ENCODE results near the gene TP53.

Gene TP53

GRCh38 chr17:7676533-7676932 is 10.8 kb downstream of the TP53 start:
- no peak overlapping the region for H3K27ac ChIP-seq (ENCODE audit: low read depth, low read length)
- no peak overlapping the region for H3K4me3 ChIP-seq (ENCODE audit: low read depth in 1 of 5, low read length in 5 of 5)
- H3K9me3 ChIP-seq (ENCODE audit: control insufficient read depth in 5 of 5, low read length in 5 of 5) = peaks cover 3 to 10% (median 9%) of the 10 kb centered on the region in 5 donors
- H3K27me3 ChIP-seq (ENCODE audit: control insufficient read depth in 5 of 5, insufficient read depth in 4 of 5, low read length in 5 of 5) = no peaks in the 10 kb centered on the region
- H3K36me3 ChIP-seq (ENCODE audit: control insufficient read depth in 5 of 5, insufficient read depth in 5 of 5, low read length in 5 of 5) = peaks cover 4 to 42% (median 37%) of the 10 kb centered on the region in 5 donors
- no peak overlapping the region for H3K9ac ChIP-seq (ENCODE audit: low read length in 5 of 5)
- no peaks in the 10 kb centered on the region for H3K4me1 ChIP-seq (ENCODE audit: control insufficient read depth in 5 of 5, insufficient read depth in 5 of 5, low read length in 5 of 5)

DNA sequence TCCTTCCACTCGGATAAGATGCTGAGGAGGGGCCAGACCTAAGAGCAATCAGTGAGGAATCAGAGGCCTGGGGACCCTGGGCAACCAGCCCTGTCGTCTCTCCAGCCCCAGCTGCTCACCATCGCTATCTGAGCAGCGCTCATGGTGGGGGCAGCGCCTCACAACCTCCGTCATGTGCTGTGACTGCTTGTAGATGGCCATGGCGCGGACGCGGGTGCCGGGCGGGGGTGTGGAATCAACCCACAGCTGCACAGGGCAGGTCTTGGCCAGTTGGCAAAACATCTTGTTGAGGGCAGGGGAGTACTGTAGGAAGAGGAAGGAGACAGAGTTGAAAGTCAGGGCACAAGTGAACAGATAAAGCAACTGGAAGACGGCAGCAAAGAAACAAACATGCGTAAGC is 12.4 kb downstream of the TP53 start:
- Histone ChIP-seq H3K27ac (ENCODE audit: low read depth, low read length) (no peak overlapping the region), H3K36me3 (ENCODE audit: control insufficient read depth in 5 of 5, insufficient read depth in 5 of 5, low read length in 5 of 5) (peaks cover 4 to 57% (median 48%) of the 10 kb centered on the region in 5 donors), H3K9ac (ENCODE audit: low read length in 5 of 5) (no peak overlapping the region), H3K4me1 (ENCODE audit: control insufficient read depth in 5 of 5, insufficient read depth in 5 of 5, low read length in 5 of 5) (no peaks in the 10 kb centered on the region), H3K27me3 (ENCODE audit: control insufficient read depth in 5 of 5, insufficient read depth in 4 of 5, low read length in 5 of 5) (no peaks in the 10 kb centered on the region), H3K4me3 (ENCODE audit: low read depth in 1 of 5, low read length in 5 of 5) (no peak overlapping the region), H3K9me3 (ENCODE audit: control insufficient read depth in 5 of 5, low read length in 5 of 5) (peaks cover 3 to 10% (median 9%) of the 10 kb centered on the region in 5 donors)

DNA sequence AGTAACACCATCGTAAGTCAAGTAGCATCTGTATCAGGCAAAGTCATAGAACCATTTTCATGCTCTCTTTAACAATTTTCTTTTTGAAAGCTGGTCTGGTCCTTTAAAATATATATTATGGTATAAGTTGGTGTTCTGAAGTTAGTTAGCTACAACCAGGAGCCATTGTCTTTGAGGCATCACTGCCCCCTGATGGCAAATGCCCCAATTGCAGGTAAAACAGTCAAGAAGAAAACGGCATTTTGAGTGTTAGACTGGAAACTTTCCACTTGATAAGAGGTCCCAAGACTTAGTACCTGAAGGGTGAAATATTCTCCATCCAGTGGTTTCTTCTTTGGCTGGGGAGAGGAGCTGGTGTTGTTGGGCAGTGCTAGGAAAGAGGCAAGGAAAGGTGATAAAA is 14.1 kb downstream of the TP53 start:
- peaks cover 3 to 10% (median 9%) of the 10 kb centered on the region in 5 donors for H3K9me3 ChIP-seq (ENCODE audit: control insufficient read depth in 5 of 5, low read length in 5 of 5)
- no peaks in the 10 kb centered on the region for H3K27me3 ChIP-seq (ENCODE audit: control insufficient read depth in 5 of 5, insufficient read depth in 4 of 5, low read length in 5 of 5)
- no peak overlapping the region for H3K27ac ChIP-seq (ENCODE audit: low read depth, low read length)
- no peaks in the 10 kb centered on the region for H3K4me1 ChIP-seq (ENCODE audit: control insufficient read depth in 5 of 5, insufficient read depth in 5 of 5, low read length in 5 of 5)
- H3K9ac ChIP-seq (ENCODE audit: low read length in 5 of 5) = no peak overlapping the region
- H3K4me3 ChIP-seq (ENCODE audit: low read depth in 1 of 5, low read length in 5 of 5) = no peak overlapping the region
- peaks cover 4 to 74% (median 64%) of the 10 kb centered on the region in 5 donors for H3K36me3 ChIP-seq (ENCODE audit: control insufficient read depth in 5 of 5, insufficient read depth in 5 of 5, low read length in 5 of 5)

DNA sequence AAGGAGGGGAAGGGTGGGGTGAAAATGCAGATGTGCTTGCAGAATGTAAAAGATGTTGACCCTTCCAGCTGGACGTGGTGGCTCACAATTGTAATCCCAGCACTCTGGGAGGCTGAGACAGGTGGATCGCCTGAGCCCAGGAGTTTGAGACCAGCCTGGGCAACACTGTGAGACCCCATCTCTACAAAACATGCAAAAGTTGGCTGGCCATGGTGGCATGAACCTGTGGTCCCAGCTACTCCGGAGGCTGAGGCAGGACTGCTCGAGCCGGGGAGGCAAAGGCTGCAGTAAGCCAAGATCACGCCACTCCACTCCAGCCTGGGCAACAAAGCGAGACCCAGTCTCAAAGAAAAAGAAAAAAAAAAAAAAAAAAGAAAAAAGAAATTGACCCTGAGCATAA is 18.8 kb downstream of the TP53 start:
- Histone ChIP-seq H3K4me3 (ENCODE audit: low read depth in 1 of 5, low read length in 5 of 5) (no peak overlapping the region), H3K9me3 (ENCODE audit: control insufficient read depth in 5 of 5, low read length in 5 of 5) (peaks cover 3 to 5% (median 4%) of the 10 kb centered on the region in 5 donors), H3K27ac (ENCODE audit: low read depth, low read length) (no peak overlapping the region), H3K4me1 (ENCODE audit: control insufficient read depth in 5 of 5, insufficient read depth in 5 of 5, low read length in 5 of 5) (no peaks in the 10 kb centered on the region), H3K27me3 (ENCODE audit: control insufficient read depth in 5 of 5, insufficient read depth in 4 of 5, low read length in 5 of 5) (no peaks in the 10 kb centered on the region), H3K9ac (ENCODE audit: low read length in 5 of 5) (no peak overlapping the region), H3K36me3 (ENCODE audit: control insufficient read depth in 5 of 5, insufficient read depth in 5 of 5, low read length in 5 of 5) (peaks cover 4 to 72% (median 52%) of the 10 kb centered on the region in 5 donors)

GRCh38 chr17:7667656-7668406 is 19.5 kb downstream of the TP53 start:
- no peak overlapping the region for H3K9ac ChIP-seq (ENCODE audit: low read length in 5 of 5)
- no peaks in the 10 kb centered on the region for H3K4me1 ChIP-seq (ENCODE audit: control insufficient read depth in 5 of 5, insufficient read depth in 5 of 5, low read length in 5 of 5)
- no peak overlapping the region for H3K27ac ChIP-seq (ENCODE audit: low read depth, low read length)
- H3K36me3 ChIP-seq (ENCODE audit: control insufficient read depth in 5 of 5, insufficient read depth in 5 of 5, low read length in 5 of 5) = peaks cover 0 to 66% (median 45%) of the 10 kb centered on the region in 5 donors
- no peaks in the 10 kb centered on the region for H3K27me3 ChIP-seq (ENCODE audit: control insufficient read depth in 5 of 5, insufficient read depth in 4 of 5, low read length in 5 of 5)
- H3K9me3 ChIP-seq (ENCODE audit: control insufficient read depth in 5 of 5, low read length in 5 of 5) = no peaks in the 10 kb centered on the region
- H3K4me3 ChIP-seq (ENCODE audit: low read depth in 1 of 5, low read length in 5 of 5) = no peak overlapping the region

DNA sequence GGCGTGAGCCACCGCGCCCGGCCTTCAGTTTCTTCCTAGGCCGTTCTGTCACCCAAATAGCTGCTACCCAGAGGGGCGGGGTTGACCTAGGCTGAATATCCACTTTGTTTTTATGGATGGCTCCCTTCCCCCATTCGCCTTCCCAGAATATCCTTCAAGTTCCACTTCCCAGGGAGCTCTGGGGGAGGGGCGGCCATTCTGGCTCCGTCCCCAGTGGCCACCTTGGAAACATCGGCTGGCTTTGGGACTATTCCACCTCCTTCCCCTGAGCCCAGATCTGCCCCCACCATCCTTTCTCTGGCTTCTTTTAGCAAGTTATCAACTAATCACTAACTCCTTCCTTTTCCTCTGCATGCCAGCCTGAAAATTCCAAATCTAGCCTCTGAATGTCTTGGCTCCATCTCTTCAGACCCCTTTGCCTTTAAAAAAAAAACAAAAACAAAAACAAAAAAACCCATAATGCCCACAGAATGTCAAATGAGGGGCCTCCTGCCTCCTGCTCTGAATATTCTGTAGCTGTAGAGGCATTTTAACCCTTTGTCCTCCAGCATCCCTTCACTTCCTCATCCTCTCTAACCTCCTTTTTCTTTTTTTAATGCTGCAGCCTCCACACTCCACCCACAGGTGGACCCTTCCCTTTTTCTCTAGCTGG is 30.2 kb downstream of the TP53 start:
- Histone ChIP-seq H3K27me3 (ENCODE audit: control insufficient read depth in 5 of 5, insufficient read depth in 4 of 5, low read length in 5 of 5) (peaks cover 0 to 18% (median 12%) of the 10 kb centered on the region in 5 donors), H3K4me1 (ENCODE audit: control insufficient read depth in 5 of 5, insufficient read depth in 5 of 5, low read length in 5 of 5) (peaks cover 0 to 4% (median 0%) of the 10 kb centered on the region in 5 donors), H3K9me3 (ENCODE audit: control insufficient read depth in 5 of 5, low read length in 5 of 5) (no peaks in the 10 kb centered on the region), H3K27ac (ENCODE audit: low read depth, low read length) (no peak overlapping the region), H3K36me3 (ENCODE audit: control insufficient read depth in 5 of 5, insufficient read depth in 5 of 5, low read length in 5 of 5) (no peaks in the 10 kb centered on the region), H3K9ac (ENCODE audit: low read length in 5 of 5) (no peak overlapping the region), H3K4me3 (ENCODE audit: low read depth in 1 of 5, low read length in 5 of 5) (no peak overlapping the region)

- Histone ChIP-seq H3K4me3 (ENCODE audit: low read depth in 1 of 5, low read length in 5 of 5) (no peak overlapping the region), H3K36me3 (ENCODE audit: control insufficient read depth in 5 of 5, insufficient read depth in 5 of 5, low read length in 5 of 5) (no peaks in the 10 kb centered on the region), H3K27ac (ENCODE audit: low read depth, low read length) (no peak overlapping the region), H3K27me3 (ENCODE audit: control insufficient read depth in 5 of 5, insufficient read depth in 4 of 5, low read length in 5 of 5) (peaks cover 5 to 33% (median 22%) of the 10 kb centered on the region in 5 donors), H3K4me1 (ENCODE audit: control insufficient read depth in 5 of 5, insufficient read depth in 5 of 5, low read length in 5 of 5) (peaks cover 0 to 16% (median 13%) of the 10 kb centered on the region in 5 donors), H3K9ac (ENCODE audit: low read length in 5 of 5) (no peak overlapping the region), H3K9me3 (ENCODE audit: control insufficient read depth in 5 of 5, low read length in 5 of 5) (no peaks in the 10 kb centered on the region)
Observed at GRCh38 chr17:7655541-7655840, 31.8 kb downstream of the TP53 start.

DNA sequence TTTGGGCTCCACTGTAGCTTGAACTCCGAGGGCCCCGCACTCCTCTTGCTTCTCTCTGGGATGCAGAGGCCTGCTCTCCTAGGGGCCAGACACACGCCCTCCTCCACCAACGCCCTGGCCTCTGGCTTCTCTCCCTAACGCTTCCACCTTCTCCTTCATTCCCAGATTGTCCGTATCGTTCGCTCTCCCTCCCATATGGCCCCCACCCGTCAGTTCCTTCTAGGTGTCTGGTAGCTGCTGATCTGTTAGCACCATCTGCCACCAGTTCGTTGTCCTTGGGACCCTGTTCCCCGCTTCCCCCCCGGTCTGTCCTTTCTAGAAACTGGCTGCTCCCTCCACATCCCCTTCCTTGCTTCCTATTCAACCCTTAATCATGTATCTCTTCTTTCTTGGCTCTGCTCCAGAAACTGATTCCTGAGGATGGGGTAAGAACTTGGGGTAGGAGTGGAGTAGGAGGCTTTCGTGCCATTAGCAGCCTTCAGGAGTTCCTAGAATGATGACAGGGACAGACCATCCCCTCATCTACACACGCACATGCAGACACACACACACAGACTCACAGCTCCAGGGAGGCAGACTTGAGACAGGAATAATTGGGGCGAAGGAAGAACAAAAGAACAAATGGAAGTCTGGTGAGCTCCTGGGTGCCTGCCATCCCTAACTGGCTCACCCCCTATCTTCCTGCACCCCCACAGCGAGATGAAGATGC is 32.3 kb downstream of the TP53 start:
- H3K9ac ChIP-seq (ENCODE audit: low read length in 5 of 5) = no peak overlapping the region
- peaks cover 10 to 38% (median 27%) of the 10 kb centered on the region in 5 donors for H3K27me3 ChIP-seq (ENCODE audit: control insufficient read depth in 5 of 5, insufficient read depth in 4 of 5, low read length in 5 of 5)
- no peak overlapping the region for H3K27ac ChIP-seq (ENCODE audit: low read depth, low read length)
- H3K36me3 ChIP-seq (ENCODE audit: control insufficient read depth in 5 of 5, insufficient read depth in 5 of 5, low read length in 5 of 5) = no peaks in the 10 kb centered on the region
- no peaks in the 10 kb centered on the region for H3K9me3 ChIP-seq (ENCODE audit: control insufficient read depth in 5 of 5, low read length in 5 of 5)
- no peak overlapping the region for H3K4me3 ChIP-seq (ENCODE audit: low read depth in 1 of 5, low read length in 5 of 5)
- H3K4me1 ChIP-seq (ENCODE audit: control insufficient read depth in 5 of 5, insufficient read depth in 5 of 5, low read length in 5 of 5) = peaks cover 0 to 21% (median 18%) of the 10 kb centered on the region in 5 donors

DNA sequence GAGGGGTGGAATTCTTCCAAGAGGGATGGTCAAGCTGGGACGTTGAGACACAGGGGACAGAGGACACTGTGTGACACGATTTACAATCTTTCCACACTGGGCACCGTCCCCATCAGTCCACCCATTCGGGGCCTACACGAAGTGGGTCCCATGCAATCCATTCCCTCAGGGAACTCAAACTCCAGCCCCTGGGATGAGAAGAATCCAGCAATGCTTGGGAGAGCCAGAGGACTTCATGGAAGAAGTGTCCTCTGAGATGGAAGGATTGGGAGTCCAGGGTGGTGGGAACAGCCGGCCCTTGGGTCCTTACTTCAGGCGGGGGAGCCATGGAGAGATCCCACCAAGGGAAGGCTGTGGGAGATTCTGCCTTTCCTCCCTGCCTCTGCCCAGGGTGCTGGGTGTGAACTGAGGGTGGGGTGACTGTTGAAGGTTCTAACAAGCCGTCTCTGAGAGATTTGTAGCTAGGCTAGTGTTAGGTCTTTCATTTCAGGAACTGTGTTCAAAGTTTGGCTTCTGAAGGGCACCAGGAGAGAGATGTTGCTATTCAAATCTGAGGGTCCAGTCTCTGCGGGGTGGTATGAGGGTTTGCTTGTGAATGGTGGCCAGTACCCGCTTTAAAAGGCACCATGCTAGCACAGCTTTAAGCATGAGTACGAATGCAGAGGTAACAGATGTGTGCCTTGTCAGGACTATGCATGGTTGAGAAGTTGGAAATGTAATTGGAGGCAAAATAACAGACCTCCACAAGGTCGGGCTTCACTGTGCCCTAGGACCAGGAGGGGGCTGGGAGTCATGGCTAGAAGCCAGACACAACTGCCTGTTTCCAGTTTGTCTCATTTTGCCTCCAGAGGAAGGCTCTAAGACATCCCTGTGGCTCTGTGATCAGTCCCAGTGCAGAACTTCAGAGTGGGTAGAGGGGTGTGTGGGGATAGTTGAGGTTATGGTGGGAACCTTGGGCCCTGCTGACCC is 34.6 kb downstream of the TP53 start:
- Histone ChIP-seq H3K27me3 (ENCODE audit: control insufficient read depth in 5 of 5, insufficient read depth in 4 of 5, low read length in 5 of 5) (peaks cover 13 to 41% (median 34%) of the 10 kb centered on the region in 5 donors), H3K27ac (ENCODE audit: low read depth, low read length) (no peak overlapping the region), H3K9ac (ENCODE audit: low read length in 5 of 5) (no peak overlapping the region), H3K9me3 (ENCODE audit: control insufficient read depth in 5 of 5, low read length in 5 of 5) (no peaks in the 10 kb centered on the region), H3K4me1 (ENCODE audit: control insufficient read depth in 5 of 5, insufficient read depth in 5 of 5, low read length in 5 of 5) (peaks cover 0 to 21% (median 18%) of the 10 kb centered on the region in 5 donors), H3K4me3 (ENCODE audit: low read depth in 1 of 5, low read length in 5 of 5) (no peak overlapping the region), H3K36me3 (ENCODE audit: control insufficient read depth in 5 of 5, insufficient read depth in 5 of 5, low read length in 5 of 5) (no peaks in the 10 kb centered on the region)

Data from subcutaneous abdominal adipose tissue (tissue), 5 donors.